HG03097 (cell line): ENCODE data around the gene HTR3E.
"Not testable (repeated sequence)": the region's sequence is repeated elsewhere in the genome, so short reads cannot be mapped to it uniquely, and the experiment has no call there.

ENCODE experiments used
- ATAC-seq: cut with Tn5 transposase; IDR thresholded peaks from one replicate; pipeline ENCODE4 v1.9.1; 2021; ENCODE audit not compliant: unreplicated experiment, low FRiP score

Gene HTR3E, protein sequence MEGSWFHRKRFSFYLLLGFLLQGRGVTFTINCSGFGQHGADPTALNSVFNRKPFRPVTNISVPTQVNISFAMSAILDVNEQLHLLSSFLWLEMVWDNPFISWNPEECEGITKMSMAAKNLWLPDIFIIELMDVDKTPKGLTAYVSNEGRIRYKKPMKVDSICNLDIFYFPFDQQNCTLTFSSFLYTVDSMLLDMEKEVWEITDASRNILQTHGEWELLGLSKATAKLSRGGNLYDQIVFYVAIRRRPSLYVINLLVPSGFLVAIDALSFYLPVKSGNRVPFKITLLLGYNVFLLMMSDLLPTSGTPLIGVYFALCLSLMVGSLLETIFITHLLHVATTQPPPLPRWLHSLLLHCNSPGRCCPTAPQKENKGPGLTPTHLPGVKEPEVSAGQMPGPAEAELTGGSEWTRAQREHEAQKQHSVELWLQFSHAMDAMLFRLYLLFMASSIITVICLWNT

DNA sequence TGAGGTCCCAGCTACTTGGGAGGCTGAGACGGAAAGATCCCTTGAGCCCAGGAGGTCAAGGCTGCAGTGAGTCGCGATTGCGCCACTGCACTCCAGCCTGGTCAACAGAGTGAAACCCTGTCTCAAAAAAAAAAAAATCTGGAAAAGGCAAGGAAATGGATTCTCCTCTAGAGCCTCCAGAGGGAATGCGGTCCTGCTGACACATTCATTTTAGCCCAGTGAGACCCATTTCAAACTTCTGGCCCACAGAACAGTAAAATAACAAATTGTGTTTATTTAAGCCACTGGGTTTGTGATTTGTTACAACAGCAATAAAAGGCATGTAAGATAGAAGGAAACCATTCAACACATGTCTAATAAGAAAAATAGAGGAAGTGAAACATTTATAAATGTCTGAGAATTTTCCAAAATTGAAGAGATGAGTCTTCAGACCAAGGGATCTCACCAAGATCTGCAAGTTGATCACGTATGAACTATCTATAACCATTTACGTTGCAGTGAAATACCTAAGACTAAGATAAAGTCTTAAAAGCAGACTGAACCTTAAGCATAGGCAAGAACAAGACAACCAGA lies at the start of gene HTR3E:
HTR3E (plus strand) TSS at position 254 of the 573 bp plus-strand sequence. CDS start 466 bp downstream, outside the sequence.
- no peak for ATAC-seq

DNA sequence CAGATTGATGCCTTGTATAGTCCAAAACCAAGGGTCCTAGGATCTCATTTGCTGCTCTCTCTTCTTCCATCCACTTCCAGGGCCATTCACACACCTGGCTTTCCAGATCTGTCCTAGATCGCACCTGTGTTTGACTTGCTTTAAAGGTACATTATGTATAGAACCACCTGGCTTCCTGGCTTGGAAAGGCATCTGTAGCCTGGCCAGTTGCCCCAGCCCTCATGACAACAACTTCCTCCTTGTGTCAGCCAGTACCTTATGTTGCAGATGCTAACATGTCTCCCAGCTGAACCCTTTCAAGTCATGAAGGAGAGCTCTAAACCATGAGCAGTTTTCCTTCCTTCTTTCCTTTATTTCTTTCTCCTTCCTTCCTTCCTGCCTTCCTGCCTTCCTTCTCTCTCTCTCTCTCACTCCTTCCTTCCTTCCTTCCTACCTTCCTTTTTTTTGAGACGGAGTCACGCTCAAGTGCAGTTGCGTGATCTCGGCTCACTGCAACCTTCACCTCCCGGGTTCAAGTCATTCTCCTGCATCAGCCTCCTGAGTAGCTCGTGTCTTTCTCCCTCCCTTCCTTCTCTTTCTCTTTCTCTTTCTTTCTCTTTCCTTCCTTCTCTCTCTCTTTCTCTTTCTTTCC lies 46.5 kb upstream of the HTR3E start:
- no peak for ATAC-seq

DNA sequence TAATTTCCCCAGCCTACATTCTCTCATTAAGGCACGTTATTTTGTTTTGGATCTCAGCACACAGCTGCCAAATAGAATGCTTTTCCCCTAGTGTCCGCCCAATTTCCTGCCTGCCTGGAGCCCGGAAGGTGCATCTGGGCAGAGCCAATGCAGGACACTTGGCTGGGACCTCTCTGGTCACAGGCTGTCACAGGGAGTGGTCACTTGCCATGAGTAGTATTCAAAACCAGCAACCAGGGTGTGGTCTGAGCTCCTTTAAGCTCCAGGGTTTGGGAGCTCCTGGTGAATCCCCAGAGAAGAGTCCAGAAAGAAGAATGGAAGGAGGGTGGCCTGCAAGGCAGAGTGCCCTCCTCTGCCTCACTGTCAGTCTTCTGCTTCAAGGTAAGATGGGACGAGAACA lies 44.1 kb upstream of the HTR3E start, which contains the start of gene HTR3C:
HTR3C (plus strand) TSS at position 281 of the 400 bp plus-strand sequence; CDS start at position 315, 34 bp downstream.
- ATAC-seq = no peak

DNA sequence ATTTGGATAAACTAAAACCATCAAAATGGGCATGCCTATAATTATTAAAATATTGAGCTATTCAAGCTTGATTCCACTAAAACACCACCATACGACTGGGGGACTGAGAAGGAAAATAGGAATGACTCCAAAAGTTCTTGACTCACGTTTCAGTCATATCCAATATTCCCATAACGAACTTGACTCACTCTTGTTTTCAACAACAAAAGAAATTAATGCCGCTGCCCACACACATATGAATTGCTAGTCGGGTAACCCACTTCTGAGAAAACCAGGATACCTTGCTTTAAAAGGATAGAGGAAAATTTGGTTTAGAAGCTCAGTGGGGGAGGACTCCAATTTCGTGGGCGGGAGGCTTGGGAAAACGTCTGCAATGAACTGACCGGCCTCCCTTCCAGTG lies 38.8 kb upstream of the HTR3E start:
- no peak for ATAC-seq

DNA sequence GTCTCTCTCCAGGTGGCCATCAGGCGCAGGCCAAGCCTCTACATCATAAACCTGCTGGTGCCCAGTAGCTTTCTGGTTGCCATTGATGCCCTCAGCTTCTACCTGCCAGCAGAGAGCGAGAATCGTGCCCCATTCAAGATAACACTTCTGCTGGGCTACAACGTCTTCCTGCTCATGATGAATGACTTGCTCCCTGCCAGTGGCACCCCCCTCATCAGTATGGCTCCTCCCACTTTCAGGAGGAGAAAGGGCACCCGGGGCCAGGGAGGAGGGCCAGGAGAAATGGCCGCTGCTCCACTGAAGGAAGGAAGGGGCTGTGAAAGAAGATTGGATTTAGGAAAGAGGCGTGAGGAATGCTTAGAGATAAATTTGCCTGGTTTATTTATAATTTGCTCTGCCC lies 37.4 kb upstream of the HTR3E start:
- ATAC-seq = no peak

DNA sequence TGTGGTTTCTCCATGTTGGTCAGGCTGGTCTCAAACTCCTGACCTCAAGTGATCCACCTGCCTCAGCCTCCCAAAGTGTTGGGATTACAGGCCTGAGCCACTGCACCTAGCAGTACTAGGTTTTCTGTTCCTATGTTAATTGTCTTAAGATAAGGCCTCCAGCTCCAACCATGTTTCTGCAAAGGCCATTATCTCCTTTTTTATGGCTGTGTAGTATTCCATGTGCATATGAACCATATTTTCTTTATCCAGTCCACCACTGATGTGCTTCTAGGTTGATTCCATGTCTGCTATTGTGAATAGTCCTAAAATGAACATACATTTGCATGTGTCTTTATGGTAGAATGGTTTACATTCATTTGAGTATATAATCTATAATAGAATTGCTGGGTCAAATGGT lies 34.2 kb upstream of the HTR3E start:
- ATAC-seq = no peak

DNA sequence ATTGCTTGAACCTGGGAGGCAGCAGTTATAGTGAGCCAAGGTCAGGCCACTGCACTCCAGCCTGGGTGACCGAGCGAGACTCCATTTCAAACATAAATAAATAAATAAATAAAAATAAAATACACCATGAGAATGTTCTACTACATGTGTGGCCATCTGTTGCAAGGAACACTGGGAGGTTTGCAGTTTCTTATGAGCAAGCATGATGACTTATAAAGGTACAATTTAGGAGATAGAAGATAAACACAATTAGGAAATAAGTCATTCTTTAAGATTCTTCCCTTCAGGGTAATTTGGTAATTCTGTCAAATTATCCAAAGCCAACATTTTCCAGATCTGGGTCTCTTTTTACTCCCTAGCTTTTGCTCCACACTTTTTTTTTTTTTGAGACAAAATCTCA lies 30.7 kb upstream of the HTR3E start:
- ATAC-seq = no peak

DNA sequence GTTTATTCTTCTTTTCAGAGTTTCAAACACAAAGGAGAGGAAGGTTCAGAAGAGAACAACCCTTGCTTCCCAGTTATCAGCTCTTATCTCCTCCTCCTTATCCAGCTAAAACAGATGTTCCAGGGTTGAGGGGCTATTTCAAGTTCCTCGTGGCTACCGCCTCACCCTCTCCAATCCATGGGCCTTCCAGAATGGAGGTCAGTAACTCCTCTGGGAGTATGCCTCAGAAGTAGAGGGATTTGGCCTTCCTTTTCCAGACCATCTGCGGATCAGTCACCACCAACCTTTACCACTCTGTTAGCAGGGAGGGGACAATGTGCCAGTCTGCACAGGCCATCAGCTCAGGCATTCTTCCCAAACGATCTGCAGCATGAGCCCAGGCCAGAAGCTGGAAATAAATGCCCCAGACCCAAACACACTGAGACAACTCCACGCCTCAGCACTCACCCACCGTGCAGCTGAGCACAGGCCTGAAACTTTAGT lies 29.2 kb upstream of the HTR3E start:
- no peak for ATAC-seq

DNA sequence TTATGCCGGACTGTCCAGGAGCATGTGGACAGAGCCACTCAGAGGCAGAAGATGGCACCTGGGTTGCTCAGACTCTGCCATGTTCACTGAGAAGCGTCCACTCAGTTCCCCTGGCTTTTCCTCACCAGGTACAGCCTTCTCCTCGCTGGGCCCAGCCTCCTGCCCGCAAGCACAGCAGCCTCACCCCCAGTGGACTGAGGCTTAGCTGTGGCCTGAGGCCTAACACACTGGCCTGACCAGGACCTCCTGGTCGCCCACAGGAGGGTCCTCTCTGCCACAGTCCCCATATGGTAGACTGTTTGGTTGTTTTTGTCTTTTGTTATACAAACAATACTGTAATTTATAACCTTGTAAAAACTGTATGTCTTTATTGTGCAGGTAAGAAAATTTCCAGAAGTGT lies 28.5 kb upstream of the HTR3E start:
- no peak for ATAC-seq

DNA sequence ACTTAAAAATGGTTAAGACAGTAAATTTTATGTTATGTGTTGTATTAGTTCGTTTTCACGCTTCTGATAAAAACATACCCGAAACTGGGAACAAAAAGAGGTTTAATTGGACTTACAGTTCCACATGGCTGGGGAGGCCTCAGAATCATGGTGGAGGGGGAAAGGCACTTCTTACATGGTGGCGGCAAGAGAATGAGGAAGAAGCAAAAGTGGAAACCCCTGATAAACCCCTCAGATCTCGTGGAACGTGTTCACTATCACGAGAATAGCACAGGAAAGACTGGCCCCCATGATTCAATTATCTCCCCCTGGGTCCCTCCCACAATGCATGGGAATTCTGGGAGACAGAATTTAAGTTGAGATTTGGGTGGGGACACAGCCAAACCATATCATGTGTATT lies 25.7 kb upstream of the HTR3E start:
- ATAC-seq = not testable (repeated sequence)

DNA sequence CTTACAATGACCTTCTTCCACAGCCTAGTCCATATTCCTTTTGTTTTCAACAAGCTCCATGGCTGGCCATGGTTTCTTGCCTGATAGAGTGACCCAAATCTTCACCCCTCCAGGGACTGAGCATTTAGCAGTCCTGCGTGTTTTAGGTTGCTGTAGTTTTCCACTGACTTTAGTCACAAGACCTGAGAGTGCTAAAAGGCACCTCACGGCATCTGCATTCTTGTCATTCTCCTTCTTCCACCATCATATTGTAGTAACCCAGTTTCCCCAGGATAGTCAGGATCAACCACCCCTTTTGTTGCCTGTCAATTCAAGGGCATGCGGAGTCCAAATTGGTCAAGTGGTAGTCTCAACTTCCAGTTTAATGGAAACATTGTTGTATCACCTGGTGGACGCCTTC lies 23.2 kb upstream of the HTR3E start:
- ATAC-seq = no peak

DNA sequence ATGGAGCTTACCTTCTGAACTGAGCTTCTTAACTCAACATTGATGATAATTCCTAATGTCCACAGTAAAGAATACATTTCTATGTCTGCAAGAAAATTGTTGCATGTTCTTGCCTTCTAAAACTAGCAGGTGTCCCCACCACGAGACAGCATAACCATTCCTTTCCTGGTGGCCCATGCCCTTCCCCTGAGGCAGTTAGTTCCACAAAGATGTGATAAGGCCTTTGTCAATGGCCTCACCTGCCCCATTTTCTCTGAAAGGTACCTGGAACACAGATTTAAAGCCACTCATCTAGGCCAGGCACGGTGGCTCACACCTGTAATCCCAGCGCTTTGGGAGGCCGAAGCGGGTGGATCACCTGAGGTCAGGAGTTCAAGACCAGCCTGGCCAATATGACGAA lies 21.0 kb upstream of the HTR3E start:
- ATAC-seq = no peak

DNA sequence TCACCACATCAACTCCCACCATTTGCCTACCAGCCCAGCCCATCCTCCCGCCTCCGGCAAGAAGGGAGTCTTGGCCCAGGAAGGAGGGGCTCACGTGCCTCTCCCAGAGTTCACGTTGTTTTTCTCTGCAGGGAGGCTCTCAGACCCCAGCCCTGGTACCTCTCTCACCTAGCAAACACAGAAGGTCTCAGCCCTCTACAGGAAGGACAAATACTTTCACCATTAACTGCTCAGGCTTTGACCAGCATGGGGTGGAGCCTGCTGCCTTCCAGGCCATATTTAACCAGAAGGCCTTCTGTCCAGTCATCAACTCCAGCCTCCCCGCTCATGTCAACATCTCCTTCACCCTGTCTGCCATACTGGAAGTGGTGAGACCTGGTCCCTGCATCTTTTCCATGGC lies 19.0 kb upstream of the HTR3E start:
- ATAC-seq = no peak

DNA sequence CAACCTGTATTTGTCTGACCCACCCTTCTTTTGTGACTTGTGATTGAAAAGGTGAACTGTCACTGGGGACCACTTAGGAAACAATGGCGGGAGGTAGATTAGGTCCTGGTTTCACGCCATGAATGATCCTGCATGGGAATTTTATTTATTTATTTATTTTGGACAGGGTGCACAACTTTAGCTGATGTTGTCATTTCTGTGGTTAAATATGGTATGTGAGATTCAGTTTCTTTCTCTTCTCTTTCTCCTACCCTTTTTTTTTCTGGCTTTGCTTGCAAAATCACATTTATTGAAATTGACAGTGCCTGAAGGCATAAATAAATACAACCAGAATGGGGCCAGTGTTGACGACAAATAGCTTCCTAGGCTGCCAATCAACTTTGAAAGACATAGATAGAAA lies 18.0 kb upstream of the HTR3E start:
- ATAC-seq = no peak

DNA sequence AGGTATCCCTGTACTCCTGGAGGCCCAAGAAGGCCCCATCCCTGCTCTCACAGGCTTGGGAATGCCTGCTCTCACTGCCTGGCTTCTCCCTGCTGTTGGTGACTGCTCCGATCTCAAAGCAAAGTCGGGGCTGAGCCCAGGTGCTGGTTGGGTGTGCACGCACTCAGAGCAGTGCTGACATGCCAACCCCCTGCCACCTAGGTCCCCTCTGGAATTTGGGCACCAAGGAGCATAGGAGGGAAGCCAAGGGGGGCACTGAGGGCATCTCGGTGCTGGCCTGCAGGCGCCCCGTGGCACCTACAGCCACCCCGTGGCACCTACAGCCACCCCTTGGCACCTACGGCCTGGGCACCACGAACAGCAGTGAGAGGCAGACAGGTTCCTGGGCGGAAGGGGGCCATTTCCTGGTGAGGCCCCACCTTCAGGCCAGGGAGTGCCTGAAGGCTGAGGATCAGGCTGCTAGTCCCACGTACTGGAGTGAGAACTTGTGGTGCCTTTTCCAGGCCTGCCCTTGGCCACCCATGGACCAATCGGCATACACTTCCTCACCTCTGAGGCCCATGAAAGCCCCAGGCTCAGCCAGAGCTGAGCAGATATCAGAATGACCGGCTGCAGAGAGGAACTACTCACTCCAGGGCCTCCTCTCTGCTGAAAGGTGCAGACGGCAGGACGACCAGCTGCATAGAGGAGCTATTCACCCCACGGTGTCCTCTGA lies 15.6 kb upstream of the HTR3E start:
- no peak for ATAC-seq

DNA sequence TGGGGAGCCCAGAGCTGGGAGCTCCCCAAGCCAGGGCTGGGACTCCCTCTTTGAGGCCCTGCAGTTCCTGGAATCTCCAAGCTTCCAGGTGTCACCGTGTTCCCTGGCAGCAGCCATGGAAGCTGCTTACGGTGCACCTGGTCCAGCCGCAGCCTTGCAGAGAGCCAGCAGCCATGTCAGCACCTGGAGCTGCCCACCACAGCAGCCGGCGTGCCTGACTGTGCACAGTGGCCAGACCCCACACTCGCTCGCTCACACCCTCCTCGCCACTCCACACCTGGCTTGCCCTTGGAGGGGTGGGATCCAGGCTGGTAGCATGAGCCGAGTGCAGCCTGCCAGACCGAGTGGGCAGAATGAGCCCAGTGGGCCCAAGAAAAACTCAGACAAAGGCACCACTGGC lies 14.8 kb upstream of the HTR3E start:
- ATAC-seq = no peak

DNA sequence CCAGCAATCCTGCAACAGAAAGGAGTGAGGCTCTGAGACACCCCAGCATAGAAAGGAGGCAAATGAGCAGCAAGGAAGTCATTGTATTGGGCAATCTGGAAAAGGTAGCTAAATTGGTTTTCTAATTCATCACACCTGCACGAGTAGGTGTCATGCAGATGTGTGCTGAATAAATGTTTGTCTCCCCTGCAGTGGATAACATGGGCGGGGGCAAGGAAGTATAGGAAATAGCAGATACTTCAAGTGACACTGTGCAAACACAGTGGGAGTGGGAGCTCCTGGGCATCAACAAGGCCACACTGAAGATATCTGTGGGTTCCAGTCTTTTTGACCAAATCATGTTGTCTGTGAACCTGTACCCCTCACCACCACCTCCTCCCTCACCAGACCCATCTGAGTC lies 14.4 kb upstream of the HTR3E start:
- ATAC-seq = no peak

DNA sequence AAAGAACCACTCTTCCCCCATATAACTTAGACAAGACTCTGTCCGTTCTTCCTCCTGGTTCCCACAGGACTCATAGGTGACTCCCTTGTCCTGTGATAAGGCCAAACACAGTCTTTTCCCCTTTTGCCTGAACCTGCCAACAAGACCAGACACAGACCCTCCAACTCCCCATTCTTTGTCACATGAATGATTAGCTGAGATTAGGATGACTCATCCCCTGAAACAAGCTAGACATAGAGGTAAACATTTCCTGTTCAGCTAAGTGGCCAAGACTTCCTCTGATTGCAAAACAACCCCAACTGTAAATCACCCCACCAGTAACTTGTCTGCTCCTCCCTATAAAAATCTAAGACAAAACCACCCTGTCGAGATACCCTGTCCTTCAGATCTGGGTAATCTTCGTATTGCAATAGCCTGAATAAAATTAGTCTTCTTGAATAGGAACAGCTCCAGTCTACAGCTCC lies 11.4 kb upstream of the HTR3E start:
- ATAC-seq = no peak

DNA sequence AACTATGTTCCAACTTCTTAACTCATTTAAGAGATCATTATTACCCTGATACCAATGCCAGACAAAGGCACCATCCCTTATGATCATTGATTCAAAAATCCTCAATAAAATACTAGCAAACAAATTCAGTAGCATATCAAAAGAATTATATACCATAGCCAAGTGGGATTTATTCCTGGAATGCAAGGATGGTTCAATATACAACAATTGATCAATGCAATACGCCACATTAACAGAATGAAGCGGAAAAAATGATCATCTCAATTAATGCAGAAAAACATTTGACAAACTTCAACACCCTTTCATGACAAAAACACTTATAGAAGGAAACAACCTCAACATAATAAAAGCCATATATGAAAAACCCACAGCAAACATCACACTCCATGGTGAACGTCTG lies 4.7 kb upstream of the HTR3E start:
- ATAC-seq = no peak

DNA sequence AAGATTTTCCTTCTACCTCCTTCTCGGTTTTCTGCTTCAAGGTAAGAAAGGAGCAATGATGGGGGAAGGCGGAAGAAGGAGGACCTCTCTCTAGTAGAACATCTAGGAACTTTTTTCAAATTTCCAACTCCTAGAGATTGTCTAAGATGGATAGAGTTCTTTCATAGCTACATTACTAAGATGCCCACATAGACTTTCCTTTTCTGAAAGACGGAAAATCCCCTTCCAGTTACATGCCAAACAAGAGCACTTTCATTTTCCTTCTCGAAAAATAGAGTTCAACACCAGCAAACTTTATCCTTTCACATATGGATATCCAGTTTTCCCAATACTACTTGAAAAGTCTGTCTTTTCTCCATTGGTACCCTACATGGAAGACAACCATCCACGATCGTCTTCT lies 692 bp downstream of the HTR3E start:
- ATAC-seq = no peak
